CD14-positive monocyte (primary cell): ENCODE data around the gene ALDH7A1. TPM values are rescaled to one million over a fixed set of nuclear protein-coding genes. Genes with fewer than 3 reads are reported as not detected.
A peak's percentile ranks its signal among the peaks of the same experiment; 100 is the strongest.
"Not testable (repeated sequence)": the region's sequence is repeated elsewhere in the genome, so short reads cannot be mapped to it uniquely, and the experiment has no call there.

ENCODE experiments used
- DNase-seq, 3 donors: peaks; one replicate each; pipeline ENCODE4 v3.0.0-alpha.2; 2011 to 2022
- H2AFZ ChIP-seq: 2 replicates; pipeline ENCODE4 v1.6.0; 2012; ENCODE audit warnings: mild to moderate bottlenecking, low read depth, low read length, inconsistent platforms; ENCODE audit not compliant: insufficient read depth, poor library complexity, severe bottlenecking
- H3K27ac ChIP-seq, 2 donors: 1 replicate in 1 of 2; 2 replicates in 1 of 2; pipeline ENCODE4 v1.5.1; 2012 to 2013; ENCODE audit warnings: low read length in 2 of 2, control low read depth in 1 of 2, inconsistent platforms in 1 of 2, low read depth in 1 of 2, mild to moderate bottlenecking in 1 of 2
- H3K27me3 ChIP-seq, 2 donors: one replicate each; pipeline versions ENCODE4 v1.6.0 to v1.6.1; 2011 to 2013; ENCODE audit warnings: low read length in 2 of 2; ENCODE audit not compliant: control insufficient read depth in 2 of 2, insufficient read depth in 2 of 2
- H3K36me3 ChIP-seq, 2 donors: replicated peaks in 1 of 2; 1 replicate in 1 of 2; 2 replicates in 1 of 2; pipeline versions ENCODE4 v1.5.1 to v1.6.1; 2012 to 2013; ENCODE audit warnings: low read length in 2 of 2, control low read depth in 1 of 2, inconsistent platforms in 1 of 2, mild to moderate bottlenecking in 1 of 2; ENCODE audit not compliant: insufficient read depth in 2 of 2, control insufficient read depth in 1 of 2
- H3K4me1 ChIP-seq, 2 donors: 1 replicate in 1 of 2; 2 replicates in 1 of 2; pipeline versions ENCODE4 v1.5.1 to v1.6.1; 2012 to 2013; ENCODE audit warnings: low read length in 2 of 2, control low read depth in 1 of 2, inconsistent platforms in 1 of 2, mild to moderate bottlenecking in 1 of 2, moderate library complexity in 1 of 2; ENCODE audit not compliant: insufficient read depth in 2 of 2, control insufficient read depth in 1 of 2
- H3K4me2 ChIP-seq: replicated peaks from 2 replicates; pipeline ENCODE3; 2012; ENCODE audit warnings: low read length, moderate library complexity, mild to moderate bottlenecking; ENCODE audit not compliant: poor library complexity, severe bottlenecking; ENCODE audit errors: extremely low read depth
- H3K4me3 ChIP-seq, 3 experiments: fragments of 200-600 bp in 1 of 3; sonication (generic) in 1 of 3; replicated peaks in 1 of 3; 1 replicate in 2 of 3; 2 replicates in 1 of 3; pipeline ENCODE4 v1.5.1; 2011 to 2013; ENCODE audit warnings: low read length in 3 of 3, mild to moderate bottlenecking in 3 of 3, control low read depth in 2 of 3, low read depth in 2 of 3, inconsistent platforms in 1 of 3, moderate library complexity in 1 of 3
- H3K79me2 ChIP-seq: 2 replicates; pipeline ENCODE4 v1.6.0; 2012; ENCODE audit warnings: mild to moderate bottlenecking, control low read depth, inconsistent platforms, low read length, moderate library complexity; ENCODE audit not compliant: insufficient read depth
- H3K9ac ChIP-seq: 2 replicates; pipeline ENCODE4 v1.6.0; 2017; ENCODE audit warnings: low read length, mild to moderate bottlenecking; ENCODE audit not compliant: insufficient read depth, poor library complexity, severe bottlenecking
- H3K9me3 ChIP-seq, 2 donors: replicated peaks in 1 of 2; 1 replicate in 1 of 2; 2 replicates in 1 of 2; pipeline versions ENCODE4 v1.5.1 to v1.6.1; 2012 to 2013; ENCODE audit warnings: low read length in 2 of 2, control low read depth in 1 of 2; ENCODE audit not compliant: control insufficient read depth in 1 of 2, insufficient read depth in 1 of 2
- H4K20me1 ChIP-seq: 2 replicates; pipeline ENCODE4 v1.6.0; 2012; ENCODE audit warnings: mild to moderate bottlenecking, low read length, control low read depth, moderate library complexity; ENCODE audit not compliant: insufficient read depth
- H3K27ac Mint-ChIP-seq, 7 donors: one replicate each; pipeline ENCODE4 v1.8.0; 2020; ENCODE audit warnings: mild to moderate bottlenecking in 7 of 7, mixed read lengths in 7 of 7, moderate library complexity in 6 of 7, inconsistent platforms in 2 of 7
- H3K27me3 Mint-ChIP-seq, 3 donors: one replicate each; pipeline ENCODE4 v1.8.0; 2021 to 2022; ENCODE audit warnings: low read depth in 3 of 3, mild to moderate bottlenecking in 3 of 3, mixed read lengths in 3 of 3, moderate library complexity in 3 of 3, inconsistent platforms in 1 of 3
- H3K36me3 Mint-ChIP-seq, 2 donors: one replicate each; pipeline ENCODE4 v1.8.0; 2020; ENCODE audit warnings: mixed read lengths in 2 of 2, inconsistent platforms in 1 of 2, mild to moderate bottlenecking in 1 of 2
- H3K4me1 Mint-ChIP-seq: one replicate; pipeline ENCODE4 v1.8.0; 2020; ENCODE audit warnings: mild to moderate bottlenecking, mixed read lengths
- H3K4me3 Mint-ChIP-seq, 2 donors: one replicate each; pipeline ENCODE4 v1.8.0; 2020; ENCODE audit warnings: mild to moderate bottlenecking in 2 of 2, mixed read lengths in 2 of 2, moderate library complexity in 1 of 2
- H3K9me3 Mint-ChIP-seq, 7 donors: one replicate each; pipeline ENCODE4 v1.8.0; 2020 to 2022; ENCODE audit warnings: mixed read lengths in 7 of 7, mild to moderate bottlenecking in 6 of 7, moderate library complexity in 6 of 7, inconsistent platforms in 2 of 7
- CTCF ChIP-seq: fragments of 200-600 bp; IDR thresholded peaks from one replicate; pipeline ENCODE4 v1.8.0; 2022; ENCODE audit warnings: antibody characterized with exemption, mild to moderate bottlenecking
- WGBS: methylation state at CpG from one replicate; pipeline ENCODE4 v1.1.5; 2013; ENCODE audit warnings: missing lambda C conversion rate; ENCODE audit not compliant: insufficient coverage; 5-methylcytosine and 5-hydroxymethylcytosine counted together
- intact Hi-C, 2 donors: fragments of 100-400 bp; cut with micrococcal nuclease; formaldehyde crosslinking; loops; one replicate each; pipeline versions ENCODE4 v1.15.0 to v1.15.1; 2023
- polyA plus RNA-seq, 3 donors: library from polyadenylated mRNA; depleted of rRNA in 1 of 3; unstranded in 2 of 3; stranded (reverse) in 1 of 3; fragments of 300-500 nt in 2 of 3; fragments of >200 nt in 1 of 3; fragmentation: Illumina TruSeq in 2 of 3; gene quantifications; 1 replicate in 2 of 3; 2 replicates in 1 of 3; pipeline ENCODE4 v1.2.3, GENCODE V29; 2012 to 2021

The ALDH7A1 gene
- polyA plus RNA-seq, 3 donors: 0.44 to 0.67 (median 0.59) TPM

GRCh38 chr5:126519637-126520592 is 75.1 kb downstream of the ALDH7A1 start:
- peak overlapping the region; percentile 1 for H3K9ac ChIP-seq
- no peak overlapping the region for H3K4me2 ChIP-seq
- H3K27ac ChIP-seq: no peak overlapping the region
- peaks cover 0 to 2% (median 0%) of the 10 kb centered on the region in 7 donors for H3K9me3 Mint-ChIP-seq
- H3K4me1 ChIP-seq: no peaks in the 10 kb centered on the region
- no peaks in the 10 kb centered on the region for H3K9me3 ChIP-seq
- no peaks in the 10 kb centered on the region for H3K4me1 Mint-ChIP-seq
- no peaks in the 10 kb centered on the region for H3K79me2 ChIP-seq
- TF ChIP-seq CTCF: no peak
- DNase-seq: no peak
- H4K20me1 ChIP-seq: no peaks in the 10 kb centered on the region
- peaks cover 0 to 4% (median 0%) of the 10 kb centered on the region in 3 donors for H3K27me3 Mint-ChIP-seq
- no peak overlapping the region for H3K4me3 ChIP-seq
- H3K27ac Mint-ChIP-seq: no peak overlapping the region
- H3K36me3 ChIP-seq: no peaks in the 10 kb centered on the region
- no peak overlapping the region for H2AFZ ChIP-seq
- intact Hi-C loops: no loop called here
- 67% methylated on average over 2 of the region's 6 CpGs for WGBS
- no peaks in the 10 kb centered on the region for H3K27me3 ChIP-seq
- no peaks in the 10 kb centered on the region for H3K36me3 Mint-ChIP-seq
- H3K4me3 Mint-ChIP-seq: no peak overlapping the region

- H3K4me1 Mint-ChIP-seq, H3K36me3 Mint-ChIP-seq, H3K9me3 Mint-ChIP-seq, H3K36me3 ChIP-seq, intact Hi-C loops, H3K27ac Mint-ChIP-seq, H3K27me3 ChIP-seq, H4K20me1 ChIP-seq, H3K4me3 Mint-ChIP-seq, H3K79me2 ChIP-seq, H3K9ac ChIP-seq, H3K4me1 ChIP-seq, H3K4me2 ChIP-seq, DNase-seq, H3K4me3 ChIP-seq, H2AFZ ChIP-seq, H3K9me3 ChIP-seq, H3K27me3 Mint-ChIP-seq, H3K27ac ChIP-seq: not testable (repeated sequence)
- WGBS: 100% methylated on average over 3 of the region's 4 CpGs
These were observed 75.8 kb downstream of the ALDH7A1 start for GRCh38 chr5:126519223-126519622.
